Keratinocyte (primary cell): ENCODE measurements around the gene LCE6A. TPM values are rescaled to one million over a fixed set of nuclear protein-coding genes. Genes with fewer than 3 reads are reported as not detected.

ENCODE experiments used
- DNase-seq: peaks from one replicate; pipeline ENCODE4 v3.0.0-alpha.2; 2011; ENCODE audit warnings: low read depth, missing footprints, low spot score
- FAIRE-seq: peaks from 2 replicates; lab custom pipeline; 2011; peaks lifted over from hg19 to GRCh38; lab: Jason Lieb, UNC
- H2AFZ ChIP-seq: 2 replicates; pipeline ENCODE4 v1.6.0; 2012; ENCODE audit warnings: low read length, control low read depth, inconsistent platforms; ENCODE audit not compliant: control insufficient read depth
- H3K27ac ChIP-seq: 2 replicates; pipeline ENCODE4 v1.5.1; 2011; ENCODE audit warnings: low read length; ENCODE audit not compliant: control insufficient read depth, insufficient read depth
- H3K27me3 ChIP-seq: 3 replicates; pipeline ENCODE4 v1.6.0; 2011; ENCODE audit warnings: low read length; ENCODE audit not compliant: control insufficient read depth, insufficient read depth; ENCODE audit errors: extremely low read depth
- H3K36me3 ChIP-seq, 2 experiments: 2 replicates in 1 of 2; 3 replicates in 1 of 2; pipeline ENCODE4 v1.5.1; 2011; ENCODE audit warnings: low read length in 2 of 2, mild to moderate bottlenecking in 1 of 2; ENCODE audit not compliant: control insufficient read depth in 2 of 2, insufficient read depth in 2 of 2; ENCODE audit errors: extremely low read depth in 1 of 2
- H3K4me1 ChIP-seq: 3 replicates; pipeline ENCODE4 v1.5.1; 2011; ENCODE audit warnings: low read length; ENCODE audit not compliant: control insufficient read depth, insufficient read depth; ENCODE audit errors: extremely low read depth
- H3K4me2 ChIP-seq: 3 replicates; pipeline ENCODE4 v1.6.0; 2011; ENCODE audit warnings: low read depth, low read length; ENCODE audit not compliant: control insufficient read depth, insufficient read depth; ENCODE audit errors: extremely low read depth
- H3K4me3 ChIP-seq, 3 experiments: fragments of 200-600 bp in 1 of 3; sonication (generic) in 1 of 3; 2 replicates in 2 of 3; 3 replicates in 1 of 3; pipeline ENCODE4 v1.5.1; 2011 to 2016; ENCODE audit warnings: low read length in 3 of 3, mild to moderate bottlenecking in 3 of 3, control low read depth in 2 of 3, inconsistent platforms in 1 of 3, low read depth in 1 of 3, mixed read lengths in 1 of 3, mixed run types in 1 of 3, moderate library complexity in 1 of 3; ENCODE audit not compliant: control insufficient read depth in 2 of 3, insufficient read depth in 2 of 3; ENCODE audit errors: extremely low read depth in 1 of 3
- H3K79me2 ChIP-seq: 2 replicates; pipeline ENCODE4 v1.6.0; 2012; ENCODE audit warnings: low read length; ENCODE audit not compliant: control insufficient read depth, insufficient read depth
- H3K9ac ChIP-seq: 3 replicates; pipeline ENCODE4 v1.6.0; 2011; ENCODE audit warnings: low read length; ENCODE audit not compliant: control insufficient read depth, insufficient read depth; ENCODE audit errors: extremely low read depth
- H3K9me1 ChIP-seq: 3 replicates; pipeline ENCODE4 v1.6.0; 2011; ENCODE audit warnings: low read length; ENCODE audit not compliant: control insufficient read depth, insufficient read depth; ENCODE audit errors: extremely low read depth
- H3K9me3 ChIP-seq: 2 replicates; pipeline ENCODE4 v1.5.1; 2012; ENCODE audit warnings: low read depth, low read length; ENCODE audit not compliant: control insufficient read depth
- H4K20me1 ChIP-seq: 3 replicates; pipeline ENCODE4 v1.6.0; 2011; ENCODE audit warnings: low read length; ENCODE audit not compliant: control insufficient read depth, insufficient read depth; ENCODE audit errors: extremely low read depth
- EZH2 ChIP-seq: IDR thresholded peaks from one replicate; pipeline ENCODE4 v1.6.1; 2012; ENCODE audit warnings: inconsistent platforms, mild to moderate bottlenecking, low read length, moderate library complexity
- dilution Hi-C: fragments of 300-500 bp; cut with MboI; formaldehyde crosslinking; loops from one replicate; pipeline ENCODE4 v1.7.0; 2020; ENCODE audit warnings: low sequenced_read_pairs; ENCODE audit not compliant: extremely low pct_ligation_motif_present
- polyA plus RNA-seq, 5 experiments: library from polyadenylated mRNA; depleted of rRNA in 3 of 5; stranded (reverse) in 3 of 5; stranded (forward) in 1 of 5; unstranded in 1 of 5; fragments of >200 nt; gene quantifications; 1 replicate in 1 of 5; 2 replicates in 3 of 5; 3 replicates in 1 of 5; pipeline versions ENCODE4 v1.2.1 to v1.2.3, GENCODE V29; 2011 to 2012; ENCODE audit warnings: missing spikeins in 2 of 5, low read depth in 1 of 5, low replicate concordance in 1 of 5
- TF ChIP-seq, protein P1 (sequence below), 3 experiments: IDR thresholded peaks in 1 of 3; conservative IDR thresholded peaks in 1 of 3; optimal IDR thresholded peaks in 1 of 3; 2 replicates in 2 of 3; 3 replicates in 1 of 3; pipeline versions ENCODE3 to v1.5.1; 2011; ENCODE audit warnings: low read length in 3 of 3, mild to moderate bottlenecking in 3 of 3, moderate library complexity in 2 of 3, control low read depth in 1 of 3, inconsistent platforms in 1 of 3; ENCODE audit not compliant: insufficient read depth in 2 of 3; ENCODE audit errors: extremely low read depth in 1 of 3

The LCE6A gene
- polyA plus RNA-seq, 1 donor (not counting 4 experiments of a cell fraction or from before 2014, with no cell fraction given) = 0.60 TPM

DNA sequence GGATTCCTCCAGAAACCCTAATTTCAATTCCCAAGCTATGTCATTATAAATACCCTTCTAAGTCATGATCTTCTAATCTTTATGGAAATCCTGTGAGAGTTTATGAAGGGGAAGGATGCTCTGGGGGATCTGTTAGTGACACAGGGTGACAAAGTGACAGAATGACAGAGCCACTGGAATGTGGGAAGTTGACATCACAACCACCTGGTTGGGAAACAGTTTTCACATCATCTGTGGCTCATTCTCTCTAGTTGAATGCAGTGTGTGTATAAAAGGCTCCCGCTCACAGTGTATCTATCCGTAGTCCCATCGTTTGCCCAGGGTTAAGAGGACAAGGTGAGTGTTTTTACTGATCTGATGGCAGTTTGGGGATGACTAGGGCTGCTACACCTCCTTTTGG is 17.0 kb downstream of the LCE6A start, which contains the start of gene LCE7A:
LCE7A (plus strand) TSS at position 301 of the 400 bp plus-strand sequence. CDS start 702 bp downstream, outside the sequence.
- no peak for FAIRE-seq
- H4K20me1 ChIP-seq = no peaks in the 10 kb centered on the region
- no peak within 1 kb of the TSS for H2AFZ ChIP-seq
- H3K4me3 ChIP-seq = no peak within 1 kb of the TSS
- no peaks in the 10 kb centered on the region for H3K9me1 ChIP-seq
- no peak within 1 kb of the TSS for H3K27ac ChIP-seq
- H3K79me2 ChIP-seq = no peaks in the 10 kb centered on the region
- H3K9ac ChIP-seq = no peak within 1 kb of the TSS
- TF ChIP-seq EZH2 = no peak
- TF ChIP-seq, protein P1, sequence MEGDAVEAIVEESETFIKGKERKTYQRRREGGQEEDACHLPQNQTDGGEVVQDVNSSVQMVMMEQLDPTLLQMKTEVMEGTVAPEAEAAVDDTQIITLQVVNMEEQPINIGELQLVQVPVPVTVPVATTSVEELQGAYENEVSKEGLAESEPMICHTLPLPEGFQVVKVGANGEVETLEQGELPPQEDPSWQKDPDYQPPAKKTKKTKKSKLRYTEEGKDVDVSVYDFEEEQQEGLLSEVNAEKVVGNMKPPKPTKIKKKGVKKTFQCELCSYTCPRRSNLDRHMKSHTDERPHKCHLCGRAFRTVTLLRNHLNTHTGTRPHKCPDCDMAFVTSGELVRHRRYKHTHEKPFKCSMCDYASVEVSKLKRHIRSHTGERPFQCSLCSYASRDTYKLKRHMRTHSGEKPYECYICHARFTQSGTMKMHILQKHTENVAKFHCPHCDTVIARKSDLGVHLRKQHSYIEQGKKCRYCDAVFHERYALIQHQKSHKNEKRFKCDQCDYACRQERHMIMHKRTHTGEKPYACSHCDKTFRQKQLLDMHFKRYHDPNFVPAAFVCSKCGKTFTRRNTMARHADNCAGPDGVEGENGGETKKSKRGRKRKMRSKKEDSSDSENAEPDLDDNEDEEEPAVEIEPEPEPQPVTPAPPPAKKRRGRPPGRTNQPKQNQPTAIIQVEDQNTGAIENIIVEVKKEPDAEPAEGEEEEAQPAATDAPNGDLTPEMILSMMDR (optimal IDR thresholded peaks at IDR 0.05 in 1 of 3, IDR thresholded peaks at IDR 0.05 in 1 of 3, conservative IDR thresholded peaks at IDR 0.05 in 1 of 3; ENCODE audit: extremely low read depth in 1 of 3, insufficient read depth in 2 of 3, low read length in 3 of 3) = no peak
- no peaks in the 10 kb centered on the region for H3K9me3 ChIP-seq
- DNase-seq = no peak
- H3K36me3 ChIP-seq = no peaks in the 10 kb centered on the region
- dilution Hi-C loops = no loop called here
- peaks cover 14% of the 10 kb centered on the region for H3K4me1 ChIP-seq
- H3K27me3 ChIP-seq = no peaks in the 10 kb centered on the region
- H3K4me2 ChIP-seq = no peak within 1 kb of the TSS

DNA sequence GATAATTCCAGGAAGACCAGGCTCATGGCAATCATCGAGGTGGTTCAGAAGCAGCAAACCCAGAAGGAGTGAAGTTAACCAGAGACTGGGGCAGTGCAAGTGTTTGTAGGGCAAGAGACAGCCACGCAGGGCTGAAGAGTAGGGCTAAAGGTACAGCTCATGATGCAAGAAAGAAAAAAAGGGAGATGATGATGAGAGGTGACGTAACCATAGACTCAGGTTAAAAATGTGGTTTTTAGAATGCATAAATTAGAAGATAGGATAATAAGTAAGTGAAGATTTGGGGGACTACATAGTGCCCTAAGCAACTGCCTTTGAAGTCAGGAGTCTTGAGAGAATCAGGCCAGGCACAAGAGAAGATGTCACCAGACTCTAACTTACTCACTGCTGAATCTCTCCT is 17.5 kb downstream of the LCE6A start:
- TF ChIP-seq, protein P1 (optimal IDR thresholded peaks at IDR 0.05 in 1 of 3, IDR thresholded peaks at IDR 0.05 in 1 of 3, conservative IDR thresholded peaks at IDR 0.05 in 1 of 3; ENCODE audit: extremely low read depth in 1 of 3, insufficient read depth in 2 of 3, low read length in 3 of 3) = no peak
- TF ChIP-seq EZH2 = no peak
- no peak for FAIRE-seq

More for the DNA sequence above, 17.5 kb downstream of the LCE6A start:
- Histone ChIP-seq H3K9ac (no peak overlapping the region), H3K27me3 (no peaks in the 10 kb centered on the region), H3K4me1 (peaks cover 14% of the 10 kb centered on the region), H3K9me3 (no peaks in the 10 kb centered on the region), H3K4me2 (no peak overlapping the region), H3K79me2 (no peaks in the 10 kb centered on the region), H3K9me1 (no peaks in the 10 kb centered on the region), H3K36me3 (no peaks in the 10 kb centered on the region), H2AFZ (no peak overlapping the region), H3K27ac (no peak overlapping the region), H3K4me3 (no peak overlapping the region), H4K20me1 (no peaks in the 10 kb centered on the region)
- no peak for DNase-seq
- dilution Hi-C loops = no loop called here
